Adrenal gland (tissue), 5 donors: Measurements from ENCODE around the gene PTMA.

ENCODE experiments used
- CTCF ChIP-seq, 6 experiments: fragments of 450-650 bp in 4 of 6; fragments of 200-600 bp in 2 of 6; sonication (generic) in 1 of 6; IDR thresholded peaks; 1 replicate in 5 of 6; 2 replicates in 1 of 6; pipeline versions ENCODE4 v1.5.1 to v1.8.0; 2016 to 2021; ENCODE audit warnings: antibody characterized with exemption in 6 of 6, mild to moderate bottlenecking in 2 of 6, moderate library complexity in 1 of 6
- POLR2A ChIP-seq, 2 donors: fragments of 450-650 bp; IDR thresholded peaks; one replicate each; pipeline ENCODE4 v1.6.1; 2017; ENCODE audit warnings: antibody characterized with exemption in 2 of 2, mild to moderate bottlenecking in 2 of 2, moderate library complexity in 1 of 2
- donor health status: DM: no; HTN: no; CAD: no.

GRCh38 chr2:231672617-231673347 is 35.5 kb upstream of the PTMA start:
- TF ChIP-seq CTCF (IDR thresholded peaks at IDR 0.05), result no peak
- no peak for TF ChIP-seq POLR2A (IDR thresholded peaks at IDR 0.05)
